ENCODE results near the gene RSBN1. TPM values are rescaled to one million over a fixed set of nuclear protein-coding genes. Genes with fewer than 3 reads are reported as not detected.

Gene RSBN1
- 3.3 to 4.1 TPM (median 3.8 TPM) in 5 replicates for total RNA-seq (2022; extraction: Qiagen RNA extraction; ENCODE audit: low read depth)

DNA sequence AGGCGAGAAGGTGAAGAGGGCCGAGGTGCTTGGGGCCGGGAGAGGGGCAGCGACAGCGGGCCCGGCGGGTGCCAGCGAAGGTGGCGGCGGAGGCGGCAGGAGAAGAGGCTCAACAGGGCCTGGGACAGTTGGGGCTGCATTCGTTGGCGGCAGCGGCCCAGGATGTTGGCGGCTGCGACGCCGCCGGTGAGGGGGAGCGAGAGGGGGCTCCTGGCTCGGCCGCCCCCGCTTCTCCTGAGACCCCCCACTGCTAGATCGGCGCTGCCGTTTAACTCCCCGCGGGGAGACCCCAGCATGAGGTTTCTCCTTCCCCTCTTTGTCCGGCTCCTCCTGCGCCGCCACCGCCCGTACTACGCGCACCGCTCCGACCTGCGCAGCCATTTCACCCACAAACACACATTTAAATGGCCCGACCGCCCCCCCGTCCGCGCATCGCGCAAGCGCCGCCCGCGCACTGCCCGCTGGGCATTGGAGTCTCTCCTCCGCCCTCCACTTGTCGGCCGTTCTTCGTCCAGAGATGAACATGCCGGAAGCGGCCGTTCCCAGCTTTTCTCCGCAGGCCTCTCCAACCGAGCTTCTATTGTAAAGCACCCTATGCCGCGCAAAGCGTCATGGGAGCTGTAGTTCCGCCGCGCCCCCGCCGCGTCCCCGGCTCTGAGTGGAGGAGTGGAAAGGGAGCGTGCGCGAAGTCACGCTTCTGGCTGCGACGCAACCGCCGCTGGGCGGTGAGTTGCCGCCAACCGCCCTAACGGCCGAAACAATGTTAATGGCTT, at the start of gene RSBN1:
TSS of gene RSBN1 (minus strand) at position 589 of the 773 bp plus-strand sequence. CDS start at position 525, 64 bp downstream.

DNA sequence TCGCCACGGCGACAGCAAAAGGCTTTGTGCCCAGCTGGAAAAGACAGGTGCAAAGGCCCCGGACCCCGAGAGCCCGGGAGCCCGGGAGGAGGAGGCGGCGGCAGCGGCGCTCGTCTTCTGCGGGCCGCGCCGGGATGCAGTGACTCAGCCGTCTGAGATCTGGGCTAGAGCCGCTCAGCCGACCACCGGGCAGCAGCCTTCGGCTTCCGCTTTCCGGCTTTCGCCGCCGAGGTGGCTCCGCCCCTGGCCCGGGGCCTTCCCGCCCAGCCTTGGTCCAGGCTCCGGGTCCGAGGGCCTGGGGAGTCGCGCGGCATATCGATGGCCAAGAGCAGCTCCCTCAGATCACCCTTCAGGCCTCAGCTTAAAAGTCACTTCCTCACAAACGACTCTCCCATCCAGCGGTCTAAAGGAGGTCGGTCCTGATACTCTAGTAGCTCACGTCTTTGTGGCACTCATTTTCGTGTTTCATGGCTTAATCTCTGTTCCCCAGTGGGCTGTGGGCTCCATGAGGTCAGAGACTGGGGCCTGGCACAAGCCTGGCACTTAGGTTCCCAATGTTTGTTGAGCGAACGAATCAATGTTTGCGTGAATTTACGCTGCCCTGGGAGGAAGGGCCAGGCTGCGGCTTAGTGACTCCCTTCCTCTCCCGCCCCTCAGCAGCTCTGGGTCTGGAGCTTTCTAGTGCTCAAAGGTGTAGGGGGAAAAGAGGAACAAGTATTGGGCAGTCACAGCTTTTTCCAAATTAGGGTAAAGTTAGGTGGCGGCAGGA, 52.8 kb downstream of the RSBN1 start, which contains the start of gene PHTF1:
TSS of gene PHTF1 (minus strand) at position 154 of the 769 bp plus-strand sequence. CDS start 783 bp downstream, outside the sequence.

Other genes with a start within 250 kb of the RSBN1 start
- gene PHTF1, start 53.0 kb downstream of the RSBN1 start, total RNA-seq (2022; extraction: Qiagen RNA extraction; ENCODE audit: low read depth), result 12.0 to 16.8 TPM (median 15.1 TPM) in 5 replicates
- not detected in 5 replicates for gene PTPN22, start 59.2 kb upstream of the RSBN1 start, total RNA-seq (2022; extraction: Qiagen RNA extraction; ENCODE audit: low read depth)
- gene BCL2L15, start 75.1 kb upstream of the RSBN1 start, total RNA-seq (2022; extraction: Qiagen RNA extraction; ENCODE audit: low read depth), result 0.64 to 2.0 TPM (median 0.86 TPM) in 5 replicates
- 7.8 to 9.9 TPM (median 9.1 TPM) in 5 replicates for gene AP4B1, start 92.3 kb upstream of the RSBN1 start, total RNA-seq (2022; extraction: Qiagen RNA extraction; ENCODE audit: low read depth)
- gene DCLRE1B, start 92.8 kb upstream of the RSBN1 start, total RNA-seq (2022; extraction: Qiagen RNA extraction; ENCODE audit: low read depth), result 8.2 to 10.9 TPM (median 8.9 TPM) in 5 replicates
- 10.2 to 19.2 TPM (median 14.7 TPM) in 5 replicates for gene HIPK1, start 116.8 kb upstream of the RSBN1 start, total RNA-seq (2022; extraction: Qiagen RNA extraction; ENCODE audit: low read depth)
- 2.4 to 3.7 TPM (median 3.6 TPM) in 5 replicates for gene OLFML3, start 167.0 kb upstream of the RSBN1 start, total RNA-seq (2022; extraction: Qiagen RNA extraction; ENCODE audit: low read depth)

All from A549 treated with ZK216348 at 1 μM for 4 hours (cell line).